ENCODE data around the gene COL9A2. TPM values are rescaled to one million over a fixed set of nuclear protein-coding genes. Genes with fewer than 3 reads are reported as not detected.

Gene COL9A2
- polyA plus RNA-seq, 1 donor from 2014 or later, result 2.3 TPM

DNA sequence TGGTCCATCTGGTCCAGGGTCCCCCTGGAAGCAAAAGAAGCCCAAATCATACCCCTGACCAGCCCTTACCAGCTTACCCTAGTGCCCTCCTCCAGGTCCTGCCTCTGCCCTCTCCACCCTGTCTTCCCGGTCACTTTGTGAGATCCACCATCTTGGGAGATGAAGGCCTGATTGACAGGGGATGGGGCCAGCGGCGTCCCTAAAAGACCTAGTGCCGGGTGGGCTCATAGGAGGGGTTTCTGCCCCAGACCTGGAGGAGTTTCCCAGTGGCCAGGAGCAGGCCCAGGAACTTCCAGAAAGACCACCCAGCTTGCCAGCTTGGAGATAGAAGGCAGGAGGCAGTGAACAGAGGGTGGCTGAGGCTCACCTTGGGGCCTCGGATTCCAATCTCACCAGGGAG lies 5.4 kb downstream of the COL9A2 start:
- Histone ChIP-seq H3K36me3 (ENCODE audit: insufficient read depth, low read length) (no peaks in the 10 kb centered on the region), H3K27ac (ENCODE audit: low read length) (no peak overlapping the region), H3K9ac (ENCODE audit: low read length) (no peak overlapping the region), H4K20me1 (ENCODE audit: insufficient read depth) (no peaks in the 10 kb centered on the region), H3K27me3 (ENCODE audit: insufficient read depth, low read depth, low read length) (peaks cover 23% of the 10 kb centered on the region), H3K9me2 (ENCODE audit: insufficient read depth, low read length) (no peaks in the 10 kb centered on the region), H3K79me2 (replicated peaks; ENCODE audit: insufficient read depth, low read length) (no peaks in the 10 kb centered on the region), H2AFZ (ENCODE audit: low read depth, low read length) (no peak overlapping the region), H3K9me3 (ENCODE audit: low read length) (no peaks in the 10 kb centered on the region), H3F3A (ENCODE audit: insufficient read depth, low read length, poor library complexity, severe bottlenecking) (no peaks in the 10 kb centered on the region), H3K4me3 (ENCODE audit: low read length) (no peak overlapping the region), H3K4me2 (ENCODE audit: low read length) (no peak overlapping the region)
- no peak for TF ChIP-seq EP300 (conservative IDR thresholded peaks at IDR 0.05; ENCODE audit: poor library complexity, severe bottlenecking)
- TF ChIP-seq RAD21 (conservative IDR thresholded peaks at IDR 0.05), result no peak
- TF ChIP-seq POLR2AphosphoS5 (IDR thresholded peaks at IDR 0.05), result no peak
- TF ChIP-seq MXI1 (conservative IDR thresholded peaks at IDR 0.05; ENCODE audit: poor library complexity, severe bottlenecking), result no peak
- TF ChIP-seq TAF1 (IDR thresholded peaks at IDR 0.05; ENCODE audit: low read depth), result no peak
- TF ChIP-seq SMC3 (conservative IDR thresholded peaks at IDR 0.05; ENCODE audit: poor library complexity), result no peak
- TF ChIP-seq, protein P1, sequence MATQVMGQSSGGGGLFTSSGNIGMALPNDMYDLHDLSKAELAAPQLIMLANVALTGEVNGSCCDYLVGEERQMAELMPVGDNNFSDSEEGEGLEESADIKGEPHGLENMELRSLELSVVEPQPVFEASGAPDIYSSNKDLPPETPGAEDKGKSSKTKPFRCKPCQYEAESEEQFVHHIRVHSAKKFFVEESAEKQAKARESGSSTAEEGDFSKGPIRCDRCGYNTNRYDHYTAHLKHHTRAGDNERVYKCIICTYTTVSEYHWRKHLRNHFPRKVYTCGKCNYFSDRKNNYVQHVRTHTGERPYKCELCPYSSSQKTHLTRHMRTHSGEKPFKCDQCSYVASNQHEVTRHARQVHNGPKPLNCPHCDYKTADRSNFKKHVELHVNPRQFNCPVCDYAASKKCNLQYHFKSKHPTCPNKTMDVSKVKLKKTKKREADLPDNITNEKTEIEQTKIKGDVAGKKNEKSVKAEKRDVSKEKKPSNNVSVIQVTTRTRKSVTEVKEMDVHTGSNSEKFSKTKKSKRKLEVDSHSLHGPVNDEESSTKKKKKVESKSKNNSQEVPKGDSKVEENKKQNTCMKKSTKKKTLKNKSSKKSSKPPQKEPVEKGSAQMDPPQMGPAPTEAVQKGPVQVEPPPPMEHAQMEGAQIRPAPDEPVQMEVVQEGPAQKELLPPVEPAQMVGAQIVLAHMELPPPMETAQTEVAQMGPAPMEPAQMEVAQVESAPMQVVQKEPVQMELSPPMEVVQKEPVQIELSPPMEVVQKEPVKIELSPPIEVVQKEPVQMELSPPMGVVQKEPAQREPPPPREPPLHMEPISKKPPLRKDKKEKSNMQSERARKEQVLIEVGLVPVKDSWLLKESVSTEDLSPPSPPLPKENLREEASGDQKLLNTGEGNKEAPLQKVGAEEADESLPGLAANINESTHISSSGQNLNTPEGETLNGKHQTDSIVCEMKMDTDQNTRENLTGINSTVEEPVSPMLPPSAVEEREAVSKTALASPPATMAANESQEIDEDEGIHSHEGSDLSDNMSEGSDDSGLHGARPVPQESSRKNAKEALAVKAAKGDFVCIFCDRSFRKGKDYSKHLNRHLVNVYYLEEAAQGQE (IDR thresholded peaks at IDR 0.05; ENCODE audit: borderline replicate concordance), result no peak
- TF ChIP-seq, protein P2, sequence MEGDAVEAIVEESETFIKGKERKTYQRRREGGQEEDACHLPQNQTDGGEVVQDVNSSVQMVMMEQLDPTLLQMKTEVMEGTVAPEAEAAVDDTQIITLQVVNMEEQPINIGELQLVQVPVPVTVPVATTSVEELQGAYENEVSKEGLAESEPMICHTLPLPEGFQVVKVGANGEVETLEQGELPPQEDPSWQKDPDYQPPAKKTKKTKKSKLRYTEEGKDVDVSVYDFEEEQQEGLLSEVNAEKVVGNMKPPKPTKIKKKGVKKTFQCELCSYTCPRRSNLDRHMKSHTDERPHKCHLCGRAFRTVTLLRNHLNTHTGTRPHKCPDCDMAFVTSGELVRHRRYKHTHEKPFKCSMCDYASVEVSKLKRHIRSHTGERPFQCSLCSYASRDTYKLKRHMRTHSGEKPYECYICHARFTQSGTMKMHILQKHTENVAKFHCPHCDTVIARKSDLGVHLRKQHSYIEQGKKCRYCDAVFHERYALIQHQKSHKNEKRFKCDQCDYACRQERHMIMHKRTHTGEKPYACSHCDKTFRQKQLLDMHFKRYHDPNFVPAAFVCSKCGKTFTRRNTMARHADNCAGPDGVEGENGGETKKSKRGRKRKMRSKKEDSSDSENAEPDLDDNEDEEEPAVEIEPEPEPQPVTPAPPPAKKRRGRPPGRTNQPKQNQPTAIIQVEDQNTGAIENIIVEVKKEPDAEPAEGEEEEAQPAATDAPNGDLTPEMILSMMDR (IDR thresholded peaks at IDR 0.05; ENCODE audit: poor library complexity, severe bottlenecking), result no peak
- TF ChIP-seq EZH2 (IDR thresholded peaks at IDR 0.05; ENCODE audit: borderline replicate concordance, insufficient read depth, low read length, poor library complexity, severe bottlenecking), result no peak

DNA sequence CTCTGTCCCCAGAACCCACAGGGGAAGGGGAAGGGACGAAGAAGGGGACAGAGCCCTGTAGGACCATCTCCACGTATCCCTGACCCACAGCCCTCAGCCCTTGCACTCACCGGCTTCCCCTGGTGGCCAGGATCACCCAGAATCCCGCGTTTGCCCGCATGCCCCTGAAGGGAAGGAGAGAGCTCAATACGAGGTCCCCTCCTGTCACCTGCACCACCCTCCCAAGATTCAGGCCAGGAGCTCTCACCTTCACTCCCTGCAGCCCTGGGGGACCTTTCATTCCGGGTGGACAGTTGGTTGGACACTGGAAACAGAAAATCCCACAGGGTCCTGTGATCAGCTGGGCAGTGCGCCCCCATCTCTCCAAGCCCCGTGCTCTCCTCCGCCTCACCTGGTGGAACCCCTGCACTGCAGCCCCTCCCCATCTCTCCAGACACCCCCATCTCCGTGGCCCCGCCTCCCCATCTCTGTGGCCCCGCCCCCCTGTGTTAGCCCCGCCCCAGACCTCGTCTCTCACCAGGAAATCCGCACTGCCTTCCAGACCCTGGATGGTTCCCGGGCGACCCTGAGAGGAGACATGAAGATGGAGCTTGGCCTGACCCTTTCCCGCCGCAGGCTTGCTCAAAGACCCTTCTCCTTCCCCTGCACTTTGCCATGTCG lies 6.0 kb downstream of the COL9A2 start:
- Histone ChIP-seq H3K36me3 (ENCODE audit: insufficient read depth, low read length) (no peaks in the 10 kb centered on the region), H3K27ac (ENCODE audit: low read length) (no peak overlapping the region), H3K9me3 (ENCODE audit: low read length) (no peaks in the 10 kb centered on the region), H3K9ac (ENCODE audit: low read length) (no peak overlapping the region), H4K20me1 (ENCODE audit: insufficient read depth) (no peaks in the 10 kb centered on the region), H3K27me3 (ENCODE audit: insufficient read depth, low read depth, low read length) (peaks cover 17% of the 10 kb centered on the region), H3K4me2 (ENCODE audit: low read length) (no peak overlapping the region), H2AFZ (ENCODE audit: low read depth, low read length) (no peak overlapping the region), H3K79me2 (replicated peaks; ENCODE audit: insufficient read depth, low read length) (no peaks in the 10 kb centered on the region), H3K4me3 (ENCODE audit: low read length) (no peak overlapping the region), H3F3A (ENCODE audit: insufficient read depth, low read length, poor library complexity, severe bottlenecking) (no peaks in the 10 kb centered on the region), H3K9me2 (ENCODE audit: insufficient read depth, low read length) (no peaks in the 10 kb centered on the region)
- no peak for TF ChIP-seq SMC3 (conservative IDR thresholded peaks at IDR 0.05; ENCODE audit: poor library complexity)
- no peak for TF ChIP-seq EZH2 (IDR thresholded peaks at IDR 0.05; ENCODE audit: borderline replicate concordance, insufficient read depth, low read length, poor library complexity, severe bottlenecking)
- no peak for TF ChIP-seq TAF1 (IDR thresholded peaks at IDR 0.05; ENCODE audit: low read depth)
- TF ChIP-seq, protein P2 (IDR thresholded peaks at IDR 0.05; ENCODE audit: poor library complexity, severe bottlenecking), result no peak
- TF ChIP-seq, protein P1 (IDR thresholded peaks at IDR 0.05; ENCODE audit: borderline replicate concordance), result no peak
- TF ChIP-seq RAD21 (conservative IDR thresholded peaks at IDR 0.05), result no peak
- no peak for TF ChIP-seq POLR2AphosphoS5 (IDR thresholded peaks at IDR 0.05)
- TF ChIP-seq EP300 (conservative IDR thresholded peaks at IDR 0.05; ENCODE audit: poor library complexity, severe bottlenecking), result no peak

All from neural cell (in vitro differentiated cells).